ENCODE results near the gene PACS2.
"Not testable (repeated sequence)": the region's sequence is repeated elsewhere in the genome, so short reads cannot be mapped to it uniquely, and the experiment has no call there.

The PACS2 gene

GRCh38 chr14:105315941-105316576 lies 1.5 kb downstream of the PACS2 start:
- no peak for DNase-seq

- DNase-seq: no peak
Measured at GRCh38 chr14:105316577-105316941, 2.0 kb downstream of the PACS2 start.

GRCh38 chr14:105316968-105317510 lies 2.5 kb downstream of the PACS2 start:
- DNase-seq: no peak

GRCh38 chr14:105317546-105317945 lies 3.0 kb downstream of the PACS2 start:
- DNase-seq: no peak

- no peak for DNase-seq
Measured at GRCh38 chr14:105322791-105323556, 8.4 kb downstream of the PACS2 start.

- DNase-seq: no peak
Measured at GRCh38 chr14:105323663-105324062, 9.1 kb downstream of the PACS2 start.

GRCh38 chr14:105324080-105324778 lies 9.7 kb downstream of the PACS2 start:
- DNase-seq: no peak

- no peak for DNase-seq
Measured at GRCh38 chr14:105324871-105325270, 10.3 kb downstream of the PACS2 start.

- DNase-seq: no peak
Measured at GRCh38 chr14:105325303-105325702, 10.8 kb downstream of the PACS2 start.

GRCh38 chr14:105325716-105326567 lies 11.4 kb downstream of the PACS2 start:
- no peak for DNase-seq

GRCh38 chr14:105326568-105326867 lies 12.0 kb downstream of the PACS2 start:
- no peak for DNase-seq

GRCh38 chr14:105326891-105327694 lies 12.5 kb downstream of the PACS2 start:
- no peak for DNase-seq

- DNase-seq: not testable (repeated sequence)
Measured at GRCh38 chr14:105327695-105328045, 13.1 kb downstream of the PACS2 start.

- no peak for DNase-seq
Measured at GRCh38 chr14:105328070-105328677, 13.6 kb downstream of the PACS2 start.

- no peak for DNase-seq
Measured at GRCh38 chr14:105328678-105329390, 14.3 kb downstream of the PACS2 start.

GRCh38 chr14:105329411-105330150 lies 15.0 kb downstream of the PACS2 start:
- DNase-seq: no peak

GRCh38 chr14:105330491-105330895 lies 15.9 kb downstream of the PACS2 start:
- DNase-seq: no peak

- no peak for DNase-seq
Measured at GRCh38 chr14:105331575-105332349, 17.2 kb downstream of the PACS2 start.

GRCh38 chr14:105332350-105332874 lies 17.9 kb downstream of the PACS2 start:
- no peak for DNase-seq
